T-helper 9 cell (primary cell): ENCODE data around the gene SH3GL1.

Experiments
- DNase-seq: peaks from one replicate; pipeline ENCODE4 v3.0.0-alpha.2; 2020

The SH3GL1 gene

GRCh38 chr19:4431808-4432674 is 31.7 kb upstream of the SH3GL1 start:
- no peak for DNase-seq

GRCh38 chr19:4431296-4431695 is 30.9 kb upstream of the SH3GL1 start:
- DNase-seq = no peak

GRCh38 chr19:4430760-4431159 is 30.4 kb upstream of the SH3GL1 start:
- no peak for DNase-seq

GRCh38 chr19:4429771-4430171 is 29.4 kb upstream of the SH3GL1 start:
- DNase-seq = no peak

- no peak for DNase-seq
These were observed 28.9 kb upstream of the SH3GL1 start for GRCh38 chr19:4429256-4429655.

- no peak for DNase-seq
These were observed 28.1 kb upstream of the SH3GL1 start for GRCh38 chr19:4428326-4428975.

GRCh38 chr19:4425537-4425936 is 25.2 kb upstream of the SH3GL1 start:
- DNase-seq = no peak

- no peak for DNase-seq
These were observed 23.2 kb upstream of the SH3GL1 start for GRCh38 chr19:4423416-4424126.

- no peak for DNase-seq
These were observed 15.9 kb upstream of the SH3GL1 start for GRCh38 chr19:4416268-4416667.

GRCh38 chr19:4415352-4415751 is 15.0 kb upstream of the SH3GL1 start:
- DNase-seq = no peak

- DNase-seq = no peak
These were observed 14.5 kb upstream of the SH3GL1 start for GRCh38 chr19:4414800-4415321.

- DNase-seq = no peak
These were observed 13.9 kb upstream of the SH3GL1 start for GRCh38 chr19:4414144-4414799.

- no peak for DNase-seq
These were observed 13.2 kb upstream of the SH3GL1 start for GRCh38 chr19:4413588-4413987.

GRCh38 chr19:4409123-4409933 is 9.0 kb upstream of the SH3GL1 start:
- DNase-seq = no peak

GRCh38 chr19:4406626-4407025 is 6.3 kb upstream of the SH3GL1 start:
- no peak for DNase-seq

- no peak for DNase-seq
These were observed 5.6 kb upstream of the SH3GL1 start for GRCh38 chr19:4405977-4406376.

GRCh38 chr19:4403005-4403761 is 2.8 kb upstream of the SH3GL1 start:
- DNase-seq = no peak

- DNase-seq = peak; percentile 98
These were observed 2.0 kb upstream of the SH3GL1 start, which contains the start of gene CHAF1A for GRCh38 chr19:4402171-4403004. TSS of gene CHAF1A (plus strand) at chr19:4402640. CDS start at chr19:4402763, 123 bp downstream.

- no peak for DNase-seq
These were observed 1.4 kb upstream of the SH3GL1 start for GRCh38 chr19:4401769-4402170.

- DNase-seq = no peak
These were observed 574 bp downstream of the SH3GL1 start for GRCh38 chr19:4399812-4400134.
